ENCODE data around the gene TBCC. TPM values are rescaled to one million over a fixed set of nuclear protein-coding genes. Genes with fewer than 3 reads are reported as not detected.

TBCC gene
- total RNA-seq, 2 experiments from 2014 or later: 78.0 to 136 TPM

DNA sequence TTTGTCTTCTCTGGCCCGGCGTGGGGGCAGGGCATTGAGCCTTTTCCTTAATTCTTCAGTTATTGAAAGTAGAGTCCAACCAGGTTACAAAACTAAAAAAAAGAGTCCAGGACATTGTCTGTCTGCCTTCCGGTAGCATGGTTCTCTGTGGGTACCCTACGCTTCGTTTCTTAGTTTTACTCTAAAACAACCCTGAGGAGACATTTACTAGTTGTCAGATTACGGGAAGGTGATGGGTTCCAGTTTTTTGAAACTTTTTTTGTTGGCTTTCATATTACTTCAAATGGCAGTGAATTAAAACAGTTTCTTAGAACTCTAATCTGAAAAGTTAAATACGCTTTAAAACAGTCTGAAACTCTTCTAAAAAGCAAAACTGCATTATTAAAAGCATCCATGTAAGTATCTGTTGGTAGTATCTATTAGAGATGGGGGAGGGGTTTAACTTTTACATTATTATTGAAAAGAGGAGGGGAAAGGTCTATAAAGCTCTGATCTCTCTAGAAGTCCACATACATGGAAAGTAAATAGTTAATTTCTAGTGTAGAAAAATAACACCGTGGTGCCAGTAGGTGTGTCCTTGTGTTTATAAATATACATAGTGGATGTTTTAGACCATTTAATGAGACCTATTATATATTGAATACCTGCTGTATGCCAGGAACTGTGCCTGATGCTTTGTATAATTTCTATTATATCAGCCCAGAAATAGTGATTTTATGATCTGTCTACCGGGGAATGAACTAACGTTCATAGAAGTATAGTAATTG is 38.2 kb upstream of the TBCC start:
- Histone ChIP-seq H3K79me2 (ENCODE audit: insufficient read depth, low read depth, low read length) (peaks cover 89% of the 10 kb centered on the region), H3K27ac (ENCODE audit: low read depth, low read length, poor library complexity, severe bottlenecking) (peak overlapping the region; percentile 92), H4K20me1 (ENCODE audit: insufficient read depth, low read length) (peaks cover 5% of the 10 kb centered on the region), H3K4me1 (ENCODE audit: insufficient read depth, low read length, poor library complexity, severe bottlenecking) (peaks cover 63% of the 10 kb centered on the region), H2AFZ (ENCODE audit: low read length) (no peak overlapping the region), H3K4me2 (ENCODE audit: low read length) (peak overlapping the region; percentile 85), H3K9me3 (ENCODE audit: low read length) (no peaks in the 10 kb centered on the region), H3K9me2 (ENCODE audit: insufficient read depth, low read length) (no peaks in the 10 kb centered on the region), H3K4me3 (ENCODE audit: low read depth, low read length, poor library complexity, severe bottlenecking) (peak overlapping the region; percentile 75), H3K36me3 (ENCODE audit: insufficient read depth, low read length) (peaks cover 54% of the 10 kb centered on the region)
- intact Hi-C loops (cut with micrococcal nuclease; ENCODE audit: unreplicated experiment): loop anchor here (1.0 to 2.0 kb wide), 3 partner anchors 13 to 95 kb away; partner anchors contain the start of genes RPL7L1 and TBCC
- POLR2A ChIA-PET: interaction anchor here (0.7 to 27.1 kb wide), 6 partner anchors 14 to 1577 kb away, joined by 3 to 494 read pairs (median 3); partner anchors contain the start of gene TBCC
- DNase-seq (ENCODE audit: low spot score): peak; percentile 42
- TF ChIP-seq, protein P1, sequence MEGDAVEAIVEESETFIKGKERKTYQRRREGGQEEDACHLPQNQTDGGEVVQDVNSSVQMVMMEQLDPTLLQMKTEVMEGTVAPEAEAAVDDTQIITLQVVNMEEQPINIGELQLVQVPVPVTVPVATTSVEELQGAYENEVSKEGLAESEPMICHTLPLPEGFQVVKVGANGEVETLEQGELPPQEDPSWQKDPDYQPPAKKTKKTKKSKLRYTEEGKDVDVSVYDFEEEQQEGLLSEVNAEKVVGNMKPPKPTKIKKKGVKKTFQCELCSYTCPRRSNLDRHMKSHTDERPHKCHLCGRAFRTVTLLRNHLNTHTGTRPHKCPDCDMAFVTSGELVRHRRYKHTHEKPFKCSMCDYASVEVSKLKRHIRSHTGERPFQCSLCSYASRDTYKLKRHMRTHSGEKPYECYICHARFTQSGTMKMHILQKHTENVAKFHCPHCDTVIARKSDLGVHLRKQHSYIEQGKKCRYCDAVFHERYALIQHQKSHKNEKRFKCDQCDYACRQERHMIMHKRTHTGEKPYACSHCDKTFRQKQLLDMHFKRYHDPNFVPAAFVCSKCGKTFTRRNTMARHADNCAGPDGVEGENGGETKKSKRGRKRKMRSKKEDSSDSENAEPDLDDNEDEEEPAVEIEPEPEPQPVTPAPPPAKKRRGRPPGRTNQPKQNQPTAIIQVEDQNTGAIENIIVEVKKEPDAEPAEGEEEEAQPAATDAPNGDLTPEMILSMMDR (conservative IDR thresholded peaks at IDR 0.05; ENCODE audit: low read length): 0 out of 2 replicates have a peak, but pooled peaks have one; percentile 8
- TF ChIP-seq EZH2phosphoT487 (IDR thresholded peaks at IDR 0.05; ENCODE audit: borderline replicate concordance, low read depth, low read length): no peak
- BruUV-seq (replicated peaks): no TSS peak
- CTCF ChIA-PET (ENCODE audit: unreplicated experiment): no interaction called here

DNA sequence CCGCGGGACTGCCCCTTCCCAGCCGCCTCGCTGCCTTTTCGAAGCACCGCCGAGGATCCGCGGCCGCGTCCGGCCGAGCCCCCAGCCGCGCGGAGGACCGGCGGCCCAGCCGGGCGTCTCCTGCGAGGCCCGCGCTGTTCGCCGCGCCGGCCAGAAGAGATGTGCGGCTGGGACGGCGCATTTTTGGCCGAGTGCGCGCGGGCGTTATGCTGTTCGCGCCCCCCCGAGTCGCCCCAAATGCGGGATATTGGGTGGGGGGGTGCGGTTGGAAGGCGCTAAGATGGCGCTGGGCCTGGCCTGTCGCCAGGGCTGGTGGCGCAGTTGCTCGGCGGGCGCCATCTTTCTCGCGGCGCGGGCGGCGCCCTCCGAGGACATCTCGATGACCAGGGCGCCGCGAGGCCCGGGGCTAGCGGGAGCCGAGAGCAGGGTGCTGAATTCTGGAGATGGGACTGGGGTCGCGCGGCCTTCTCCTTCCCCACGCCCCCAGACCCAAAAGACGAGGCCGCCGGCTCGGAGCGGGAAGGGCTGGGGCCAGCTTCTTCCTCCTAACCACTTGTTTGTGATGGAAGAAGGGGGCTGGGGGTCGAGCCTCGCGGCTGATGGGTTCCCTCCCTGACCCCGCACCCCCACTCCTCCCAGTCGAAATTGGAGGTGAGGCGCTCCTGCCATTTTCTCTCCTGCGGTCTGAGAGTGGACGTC is 37.4 kb upstream of the TBCC start:
- Histone ChIP-seq H4K20me1 (ENCODE audit: insufficient read depth, low read length) (peaks cover 5% of the 10 kb centered on the region), H3K9me3 (ENCODE audit: low read length) (no peaks in the 10 kb centered on the region), H3K4me2 (ENCODE audit: low read length) (peak overlapping the region; percentile 85), H2AFZ (ENCODE audit: low read length) (no peak overlapping the region), H3K79me2 (ENCODE audit: insufficient read depth, low read depth, low read length) (peaks cover 86% of the 10 kb centered on the region), H3K27ac (ENCODE audit: low read depth, low read length, poor library complexity, severe bottlenecking) (peak overlapping the region; percentile 92), H3K4me1 (ENCODE audit: insufficient read depth, low read length, poor library complexity, severe bottlenecking) (peaks cover 63% of the 10 kb centered on the region), H3K9me2 (ENCODE audit: insufficient read depth, low read length) (no peaks in the 10 kb centered on the region), H3K4me3 (ENCODE audit: low read depth, low read length, poor library complexity, severe bottlenecking) (peak overlapping the region; percentile 75), H3K36me3 (ENCODE audit: insufficient read depth, low read length) (peaks cover 46% of the 10 kb centered on the region)
- peak; percentile 78 for DNase-seq (ENCODE audit: low spot score)
- TF ChIP-seq, protein P1 (conservative IDR thresholded peaks at IDR 0.05; ENCODE audit: low read length): no peak
- no peak for TF ChIP-seq EZH2phosphoT487 (IDR thresholded peaks at IDR 0.05; ENCODE audit: borderline replicate concordance, low read depth, low read length)
- intact Hi-C loops (cut with micrococcal nuclease; ENCODE audit: unreplicated experiment): loop anchor here (1.0 to 2.0 kb wide), 3 partner anchors 12 to 95 kb away; partner anchors contain the start of genes RPL7L1 and TBCC
- BruUV-seq (replicated peaks): no TSS peak
- ChIA-PET POLR2A (interaction anchor here (0.7 to 27.1 kb wide), 3 partner anchors 13 to 1578 kb away, joined by 3 to 494 read pairs (median 67); partner anchors contain the start of gene TBCC), CTCF (ENCODE audit: unreplicated experiment) (interaction anchor here (0.6 kb wide), 1 partner anchor 97 kb away, joined by 3 read pairs; no protein-coding TSS in a partner anchor)

Measured in OCI-LY7 (cell line).